Psoas muscle (tissue), 8 donors: ENCODE results near the gene WRAP73. TPM values are rescaled to one million over a fixed set of nuclear protein-coding genes. Genes with fewer than 3 reads are reported as not detected.

Experiments
- ATAC-seq, 4 donors: fragments of 200-7000 bp; cut with Tn5 transposase; one replicate each; pipeline ENCODE4 v1.9.1; 2020; ENCODE audit warnings: moderate library complexity in 3 of 4, mild to moderate bottlenecking in 2 of 4
- DNase-seq, 2 donors: peaks; one replicate each; pipeline ENCODE4 v3.0.0-alpha.2; 2020
- H3K27ac ChIP-seq: fragments of 200-600 bp; one replicate; pipeline ENCODE4 v1.8.0; 2022
- H3K27me3 ChIP-seq, 3 donors: fragments of 200-600 bp in 1 of 3; one replicate each; pipeline versions ENCODE4 v1.6.1 to v1.8.0; 2013 to 2022; ENCODE audit warnings: low read length in 2 of 3, mild to moderate bottlenecking in 2 of 3, moderate library complexity in 1 of 3; ENCODE audit not compliant: insufficient read depth in 3 of 3
- H3K36me3 ChIP-seq, 2 donors: fragments of 200-600 bp in 1 of 2; one replicate each; pipeline versions ENCODE4 v1.6.1 to v1.8.0; 2013 to 2022; ENCODE audit warnings: low read depth in 1 of 2, mild to moderate bottlenecking in 1 of 2, moderate library complexity in 1 of 2; ENCODE audit not compliant: insufficient read depth in 1 of 2
- H3K4me1 ChIP-seq: fragments of 200-600 bp; one replicate; pipeline ENCODE4 v1.8.0; 2022
- H3K4me3 ChIP-seq: fragments of 200-600 bp; one replicate; pipeline ENCODE4 v1.8.0; 2022; ENCODE audit warnings: mild to moderate bottlenecking
- H3K9me3 ChIP-seq: fragments of 200-600 bp; one replicate; pipeline ENCODE4 v1.8.0; 2022
- CTCF ChIP-seq: fragments of 200-600 bp; IDR thresholded peaks from one replicate; pipeline ENCODE4 v1.8.0; 2022; ENCODE audit warnings: antibody characterized with exemption
- WGBS, 3 donors: extraction: QIAGEN DNeasy Blood & Tissue Kit; methylation state at CpG; one replicate each; pipeline versions ENCODE4 v1.1.6 to v1.1.7; 2013; 5-methylcytosine and 5-hydroxymethylcytosine counted together
- intact Hi-C, 2 donors: fragments of 100-400 bp; cut with DNase I; formaldehyde crosslinking; loops; one replicate each; pipeline versions ENCODE4 v1.11.0 to v1.14.2; 2022
- polyA plus RNA-seq, 3 donors: library from polyadenylated mRNA; stranded (reverse); fragments of 200-250 nt; gene quantifications; one replicate each; pipeline ENCODE4 v1.2.3, GENCODE V29; 2013
- total RNA-seq, 4 donors: library from RNA; stranded (reverse); fragmentation: NEBNext Ultra II Directional in 2 of 4; extraction: Animal tissue kit (Norgen Biotek cat#: 25700) in 2 of 4; gene quantifications; one replicate each; pipeline versions ENCODE4 v1.2.1 to v1.2.4, GENCODE V29; 2021 to 2023
- donor health status: healthy with polysubstance abuse.
- donor health status: DM: no; HTN: no; CAD: no; lungs with moderate emphysema.
- donor health status: Bipolar disorder and iron deficiency.
- donor health status: healthy.
- donor health status: DM: yes; HTN: yes; CAD: no.
- donor health status: DM: no; HTN: no; CAD: no.
- donor health status: DM: no; HTN: no; CAD: no.
- donor health status: DM: yes; HTN: yes; CAD: no.

Gene WRAP73
- total and polyA plus RNA-seq, 7 donors: 10.8 to 21.8 (median 12.6) TPM

GRCh38 chr1:3688356-3689137 is 38.6 kb upstream of the WRAP73 start:
- no peak for ATAC-seq
- H3K4me3 ChIP-seq: no peak overlapping the region
- no peak for TF ChIP-seq CTCF
- DNase-seq: no peak
- H3K4me1 ChIP-seq: no peaks in the 10 kb centered on the region
- 60 to 61% (median 60%) methylated on average over 28 to 29 of the region's 29 CpGs for WGBS, 3 donors
- no peaks in the 10 kb centered on the region for H3K9me3 ChIP-seq
- H3K27me3 ChIP-seq: no peaks in the 10 kb centered on the region
- no peak overlapping the region for H3K27ac ChIP-seq
- intact Hi-C loops: loop anchor here in 1 of 2 donors (5.0 kb wide), 1 partner anchor 39 kb away; no protein-coding TSS in a partner anchor
- H3K36me3 ChIP-seq: no peaks in the 10 kb centered on the region

- no peak overlapping the region for H3K4me3 ChIP-seq
- WGBS, 3 donors: 76 to 86% (median 79%) methylated on average over 10 to 12 of the region's 12 CpGs
Measured at GRCh38 chr1:3687504-3687903, 37.6 kb upstream of the WRAP73 start.

GRCh38 chr1:3685906-3686305 is 36.0 kb upstream of the WRAP73 start:
- no peak for DNase-seq
- no peaks in the 10 kb centered on the region for H3K36me3 ChIP-seq
- no peak for ATAC-seq
- WGBS, 3 donors: 86 to 94% (median 92%) methylated on average over 16 to 19 of the region's 19 CpGs
- intact Hi-C loops: loop anchor here in 1 of 2 donors (5.0 kb wide), 1 partner anchor 41 kb away; no protein-coding TSS in a partner anchor
- H3K4me1 ChIP-seq: no peaks in the 10 kb centered on the region
- H3K9me3 ChIP-seq: no peaks in the 10 kb centered on the region
- H3K27me3 ChIP-seq: no peaks in the 10 kb centered on the region
- H3K27ac ChIP-seq: no peak overlapping the region
- H3K4me3 ChIP-seq: no peak overlapping the region
- TF ChIP-seq CTCF: no peak

More at GRCh38 chr1:3687504-3687903, 37.6 kb upstream of the WRAP73 start:
- ATAC-seq (no peak), DNase-seq (no peak)
- TF ChIP-seq CTCF: no peak
- intact Hi-C loops: loop anchor here in 1 of 2 donors (5.0 kb wide), 1 partner anchor 40 kb away; no protein-coding TSS in a partner anchor
- Histone ChIP-seq H3K4me1 (no peaks in the 10 kb centered on the region), H3K9me3 (no peaks in the 10 kb centered on the region), H3K27ac (no peak overlapping the region), H3K27me3 (no peaks in the 10 kb centered on the region), H3K36me3 (no peaks in the 10 kb centered on the region)

GRCh38 chr1:3685222-3685621 is 35.3 kb upstream of the WRAP73 start:
- ATAC-seq (no peak), DNase-seq (no peak)
- Histone ChIP-seq H3K27me3 (peaks cover 0 to 2% (median 0%) of the 10 kb centered on the region in 3 donors), H3K27ac (no peak overlapping the region), H3K36me3 (no peaks in the 10 kb centered on the region), H3K4me3 (no peak overlapping the region), H3K4me1 (no peaks in the 10 kb centered on the region), H3K9me3 (no peaks in the 10 kb centered on the region)
- intact Hi-C loops: loop anchor here in 1 of 2 donors (5.0 kb wide), 1 partner anchor 42 kb away; no protein-coding TSS in a partner anchor
- 86 to 89% (median 88%) methylated on average over 14 of the region's 14 CpGs for WGBS, 3 donors
- no peak for TF ChIP-seq CTCF
